PC-9 (cell line): ENCODE data around the gene F13A1. TPM values are rescaled to one million over a fixed set of nuclear protein-coding genes. Genes with fewer than 3 reads are reported as not detected.

Experiments used
- BruUV-seq: library from RNA; stranded (reverse); fragments of 400-500 nt; replicated peaks from 2 replicates; lab custom pipeline; 2021; lab: Mats Ljungman, UMichigan
- CTCF ChIA-PET: fragments of 300-600 bp; sonication (Branson Sonifier 250); formaldehyde crosslinking; loops from one replicate; lab custom pipeline; 2022; ENCODE audit warnings: antibody characterized with exemption; lab: Charles Lee
- POLR2A ChIA-PET: fragments of 300-600 bp; sonication (Branson Sonifier 250); formaldehyde crosslinking; loops from one replicate; lab custom pipeline; 2022; ENCODE audit warnings: antibody characterized with exemption; ENCODE audit not compliant: unreplicated experiment; lab: Charles Lee
- DNase-seq, 2 experiments: peaks; one replicate each; pipeline versions ENCODE4 v3.0.0 to v3.0.0-alpha.2; 2015 to 2022; ENCODE audit warnings: mixed read lengths in 1 of 2
- H2AFZ ChIP-seq: fragments of 200-600 bp; sonication (generic); 2 replicates; pipeline ENCODE4 v1.8.1; 2017; ENCODE audit warnings: antibody characterized with exemption
- H3F3A ChIP-seq: fragments of 200-600 bp; sonication (generic); 2 replicates; pipeline ENCODE4 v1.8.1; 2017; ENCODE audit warnings: antibody characterized with exemption, mild to moderate bottlenecking, low read depth; ENCODE audit not compliant: insufficient read depth
- H3K27ac ChIP-seq: fragments of 200-600 bp; sonication (generic); 2 replicates; pipeline ENCODE4 v1.6.1; 2016; ENCODE audit warnings: mixed run types
- H3K27me3 ChIP-seq: fragments of 200-600 bp; sonication (generic); 2 replicates; pipeline ENCODE4 v1.6.1; 2016; ENCODE audit warnings: low read depth, mixed run types; ENCODE audit not compliant: insufficient read depth
- H3K36me3 ChIP-seq: fragments of 200-600 bp; sonication (generic); 2 replicates; pipeline ENCODE4 v1.6.1; 2016; ENCODE audit warnings: low read depth, mixed run types
- H3K4me1 ChIP-seq: fragments of 200-600 bp; sonication (generic); replicated peaks from 2 replicates; pipeline ENCODE4 v1.6.1; 2016; ENCODE audit warnings: mixed run types; ENCODE audit not compliant: insufficient read depth
- H3K4me2 ChIP-seq: fragments of 200-600 bp; sonication (generic); 2 replicates; pipeline ENCODE4 v1.6.1; 2017; ENCODE audit warnings: mixed run types
- H3K4me3 ChIP-seq: fragments of 200-600 bp; sonication (generic); 2 replicates; pipeline ENCODE4 v1.6.1; 2016; ENCODE audit warnings: mixed run types
- H3K79me2 ChIP-seq: fragments of 200-600 bp; sonication (generic); 2 replicates; pipeline ENCODE4 v1.6.1; 2017; ENCODE audit warnings: low read depth, mixed run types
- H3K9me2 ChIP-seq: fragments of 200-600 bp; sonication (generic); 2 replicates; pipeline ENCODE4 v1.8.1; 2017; ENCODE audit warnings: mild to moderate bottlenecking; ENCODE audit not compliant: insufficient read depth
- H3K9me3 ChIP-seq: fragments of 200-600 bp; sonication (generic); 2 replicates; pipeline ENCODE4 v1.8.1; 2016; ENCODE audit warnings: low read depth; ENCODE audit not compliant: insufficient read depth
- H4K20me1 ChIP-seq: fragments of 200-600 bp; sonication (generic); 2 replicates; pipeline ENCODE4 v1.8.1; 2017; ENCODE audit not compliant: insufficient read depth
- EZH2 ChIP-seq: fragments of 200-600 bp; sonication (generic); IDR thresholded peaks from 2 replicates; pipeline ENCODE4 v1.8.0; 2017; ENCODE audit warnings: antibody characterized with exemption, low read depth
- intact Hi-C: fragments of 100-400 bp; cut with micrococcal nuclease; formaldehyde crosslinking; loops from one replicate; pipeline ENCODE4 v1.10.0; 2022; ENCODE audit not compliant: unreplicated experiment
- total RNA-seq: library from RNA; stranded (reverse); gene quantifications from 2 replicates; pipeline ENCODE4 v1.2.3, GENCODE V29; 2021
- TF ChIP-seq, protein P1 (sequence below): fragments of 200-600 bp; sonication (generic); conservative IDR thresholded peaks from 2 replicates; pipeline ENCODE4 v1.6.1; 2017; ENCODE audit warnings: mixed run types, antibody characterized with exemption, mild to moderate bottlenecking, moderate library complexity

Gene F13A1
- total RNA-seq, 1 experiment from 2014 or later = not detected

DNA sequence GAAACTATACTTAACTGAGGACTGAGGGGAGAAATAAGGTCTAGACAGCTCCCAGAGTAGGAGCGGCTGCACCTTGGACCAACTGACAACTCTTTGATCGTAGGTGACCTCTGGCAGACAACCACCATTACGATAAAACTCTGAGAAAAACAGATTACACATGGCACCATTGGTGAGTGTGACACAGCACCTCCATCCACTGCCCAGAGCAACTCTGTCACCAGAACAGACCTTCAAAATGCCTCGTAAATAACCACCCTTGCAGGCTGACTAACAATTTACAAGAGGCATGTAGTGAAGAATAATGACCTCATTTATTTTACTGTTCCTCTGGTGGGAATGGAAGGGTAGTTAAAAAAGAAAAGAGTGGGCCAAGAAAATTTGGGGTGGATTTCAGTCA lies 64.2 kb downstream of the F13A1 start:
- Histone ChIP-seq H3K79me2 (no peaks in the 10 kb centered on the region), H3K27ac (no peak overlapping the region), H3K4me3 (no peak overlapping the region), H3K9me2 (no peaks in the 10 kb centered on the region), H3K27me3 (peaks cover 8% of the 10 kb centered on the region; the same call in 1 of the 2 replicates), H3F3A (no peaks in the 10 kb centered on the region), H2AFZ (no peak overlapping the region), H3K4me2 (no peak overlapping the region), H3K4me1 (no peaks in the 10 kb centered on the region), H3K9me3 (no peaks in the 10 kb centered on the region), H4K20me1 (no peaks in the 10 kb centered on the region), H3K36me3 (no peaks in the 10 kb centered on the region)
- CTCF ChIA-PET = no interaction called here
- intact Hi-C loops = no loop called here
- BruUV-seq = no TSS peak
- POLR2A ChIA-PET = no interaction called here
- no peak for TF ChIP-seq EZH2
- TF ChIP-seq, protein P1, sequence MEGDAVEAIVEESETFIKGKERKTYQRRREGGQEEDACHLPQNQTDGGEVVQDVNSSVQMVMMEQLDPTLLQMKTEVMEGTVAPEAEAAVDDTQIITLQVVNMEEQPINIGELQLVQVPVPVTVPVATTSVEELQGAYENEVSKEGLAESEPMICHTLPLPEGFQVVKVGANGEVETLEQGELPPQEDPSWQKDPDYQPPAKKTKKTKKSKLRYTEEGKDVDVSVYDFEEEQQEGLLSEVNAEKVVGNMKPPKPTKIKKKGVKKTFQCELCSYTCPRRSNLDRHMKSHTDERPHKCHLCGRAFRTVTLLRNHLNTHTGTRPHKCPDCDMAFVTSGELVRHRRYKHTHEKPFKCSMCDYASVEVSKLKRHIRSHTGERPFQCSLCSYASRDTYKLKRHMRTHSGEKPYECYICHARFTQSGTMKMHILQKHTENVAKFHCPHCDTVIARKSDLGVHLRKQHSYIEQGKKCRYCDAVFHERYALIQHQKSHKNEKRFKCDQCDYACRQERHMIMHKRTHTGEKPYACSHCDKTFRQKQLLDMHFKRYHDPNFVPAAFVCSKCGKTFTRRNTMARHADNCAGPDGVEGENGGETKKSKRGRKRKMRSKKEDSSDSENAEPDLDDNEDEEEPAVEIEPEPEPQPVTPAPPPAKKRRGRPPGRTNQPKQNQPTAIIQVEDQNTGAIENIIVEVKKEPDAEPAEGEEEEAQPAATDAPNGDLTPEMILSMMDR = no peak
- DNase-seq = no peak

DNA sequence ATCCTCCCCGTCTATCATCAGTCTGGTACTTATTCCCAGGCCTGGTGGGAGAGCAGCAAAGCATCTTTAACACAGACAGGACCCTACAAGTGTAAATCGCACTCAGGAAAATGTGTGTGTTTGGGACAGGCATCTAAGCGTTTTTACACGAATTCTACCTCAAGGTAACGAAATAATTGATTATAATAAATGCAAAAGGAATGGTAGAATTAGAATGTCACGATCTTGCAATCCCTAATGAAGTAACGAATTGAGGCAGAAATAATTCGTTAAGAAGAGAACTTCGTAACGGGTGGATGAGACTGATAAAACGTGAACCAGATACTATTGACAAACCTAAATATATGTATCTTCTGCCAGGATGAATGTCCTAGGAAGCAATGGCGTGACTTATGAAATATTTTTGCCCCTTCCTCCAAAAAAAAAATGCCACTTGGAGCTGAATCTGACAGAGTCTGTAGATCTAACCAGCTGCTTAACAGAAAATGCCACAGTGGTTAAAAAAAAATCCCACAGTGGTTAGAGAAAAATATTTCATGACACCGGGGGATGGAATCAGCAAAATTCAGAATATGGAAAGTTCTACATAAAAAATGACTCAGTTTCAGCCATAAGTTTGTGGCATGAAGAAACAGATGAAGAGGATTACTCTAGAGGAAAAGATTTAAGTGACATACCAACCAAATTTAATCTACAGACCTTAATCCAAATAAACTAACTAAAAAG lies 68.7 kb downstream of the F13A1 start:
- H3F3A ChIP-seq = no peaks in the 10 kb centered on the region
- H3K9me3 ChIP-seq = no peaks in the 10 kb centered on the region
- no peak overlapping the region for H3K4me3 ChIP-seq
- intact Hi-C loops = no loop called here
- DNase-seq = no peak
- H3K4me1 ChIP-seq = no peaks in the 10 kb centered on the region
- no TSS peak for BruUV-seq
- H3K79me2 ChIP-seq = no peaks in the 10 kb centered on the region
- POLR2A ChIA-PET = no interaction called here
- H3K27ac ChIP-seq = no peak overlapping the region
- CTCF ChIA-PET = no interaction called here
- no peak overlapping the region for H3K4me2 ChIP-seq
- no peaks in the 10 kb centered on the region for H3K9me2 ChIP-seq
- H4K20me1 ChIP-seq = no peaks in the 10 kb centered on the region
- H2AFZ ChIP-seq = no peak overlapping the region
- no peaks in the 10 kb centered on the region for H3K36me3 ChIP-seq
- TF ChIP-seq, protein P1 = no peak
- no peak for TF ChIP-seq EZH2
- 0 out of 2 replicates have a peak, but pooled peaks cover 3% of the 10 kb centered on the region for H3K27me3 ChIP-seq

DNA sequence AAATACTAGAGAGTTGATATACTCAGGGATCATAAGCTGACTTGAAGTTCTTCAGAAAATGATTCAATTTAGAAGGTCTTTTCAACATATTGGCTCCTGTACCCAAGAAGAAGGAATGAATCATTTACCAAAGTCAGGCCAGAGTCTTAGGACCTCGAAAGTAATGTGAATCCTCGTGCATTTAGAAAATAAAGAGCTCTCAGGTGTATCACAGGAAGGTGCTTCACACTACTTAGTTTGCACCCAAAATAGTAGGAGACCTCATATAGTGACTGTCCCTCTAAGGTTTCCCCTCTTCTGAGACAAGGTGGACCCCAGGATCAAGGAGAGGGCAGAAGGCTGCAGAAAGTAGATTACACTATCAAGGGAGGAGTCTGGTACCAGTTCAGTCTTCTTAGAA lies 71.8 kb downstream of the F13A1 start:
- TF ChIP-seq, protein P1 = no peak
- no peak for TF ChIP-seq EZH2
- no peaks in the 10 kb centered on the region for H3K9me3 ChIP-seq
- CTCF ChIA-PET = no interaction called here

More for the DNA sequence above, 71.8 kb downstream of the F13A1 start:
- H2AFZ ChIP-seq = no peak overlapping the region
- no peaks in the 10 kb centered on the region for H4K20me1 ChIP-seq
- no peak overlapping the region for H3K4me2 ChIP-seq
- POLR2A ChIA-PET = no interaction called here
- no peak overlapping the region for H3K4me3 ChIP-seq
- H3K79me2 ChIP-seq = no peaks in the 10 kb centered on the region
- intact Hi-C loops = no loop called here
- no peaks in the 10 kb centered on the region for H3K36me3 ChIP-seq
- H3K27ac ChIP-seq = no peak overlapping the region
- H3F3A ChIP-seq = no peaks in the 10 kb centered on the region
- no peaks in the 10 kb centered on the region for H3K4me1 ChIP-seq
- H3K9me2 ChIP-seq = no peaks in the 10 kb centered on the region
- DNase-seq = no peak
- 0 out of 2 replicates have a peak, but pooled peaks cover 3% of the 10 kb centered on the region for H3K27me3 ChIP-seq
- no TSS peak for BruUV-seq
